ENCODE results near the gene SLC44A2. TPM values are rescaled to one million over a fixed set of nuclear protein-coding genes. Genes with fewer than 3 reads are reported as not detected.

Gene SLC44A2
- total and polyA plus RNA-seq, 2 experiments from 2014 or later, result 43.2 to 65.0 TPM

DNA sequence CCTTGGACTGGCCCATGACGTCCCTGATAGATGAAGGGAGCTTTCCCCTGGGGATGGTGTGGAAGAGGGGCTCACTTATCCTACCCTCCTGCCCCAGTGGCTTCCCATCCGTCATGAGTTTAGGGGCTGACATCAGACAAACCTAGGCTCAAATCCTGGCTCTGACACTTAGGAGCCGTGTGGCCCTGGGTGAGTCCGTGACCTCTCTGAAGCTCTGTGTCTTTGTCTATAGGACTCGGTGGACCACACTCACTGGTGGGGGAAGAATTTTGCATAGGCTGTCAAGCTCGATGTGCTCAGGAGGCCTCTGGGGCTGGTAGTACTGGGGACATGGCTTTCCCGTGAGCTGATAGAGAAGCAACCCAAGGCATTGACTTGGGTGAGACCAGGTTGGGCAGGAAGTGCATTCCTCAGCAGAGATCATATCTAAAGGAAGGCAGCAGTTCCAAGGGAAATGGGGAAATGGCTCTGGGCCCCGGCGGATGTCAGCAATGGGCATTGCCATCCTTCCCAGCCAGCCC lies 20.8 kb upstream of the SLC44A2 start:
- DNase-seq (ENCODE audit: low spot score) (no peak), ATAC-seq (no peak)
- Mint-ChIP-seq H3K36me3 (ENCODE audit: low read depth) (no peaks in the 10 kb centered on the region; the same call in 2 of the 3 replicates), H3K4me1 (peaks cover 17% of the 10 kb centered on the region), H3K27ac (peak overlapping the region; percentile 39), H3K4me3 (peak overlapping the region; percentile 29; the same call in 1 of the 3 replicates), H3K9me3 (no peaks in the 10 kb centered on the region), H3K27me3 (ENCODE audit: insufficient read depth, low read depth, poor library complexity) (peaks cover 2% of the 10 kb centered on the region)
- H3K27ac ChIP-seq (ENCODE audit: low read depth), result 0 out of 2 replicates have a peak overlapping the region, but pooled peaks have one; percentile 59
- no peaks in the 10 kb centered on the region for H3K9me2 ChIP-seq (ENCODE audit: insufficient read depth)
- H3K79me2 ChIP-seq (replicated peaks; ENCODE audit: insufficient read depth), result peaks cover 13% of the 10 kb centered on the region
- peaks cover 12% of the 10 kb centered on the region for H3K4me1 ChIP-seq (ENCODE audit: insufficient read depth)
- H3F3A ChIP-seq (replicated peaks; ENCODE audit: low read depth), result peaks cover 19% of the 10 kb centered on the region; the same call in 1 of the 2 replicates
- H3K27me3 ChIP-seq (ENCODE audit: insufficient read depth), result no peaks in the 10 kb centered on the region
- TF ChIP-seq STAT1 (IDR thresholded peaks at IDR 0.05; ENCODE audit: unreplicated experiment) (no peak), JUNB (IDR thresholded peaks at IDR 0.05; ENCODE audit: unreplicated experiment) (no peak), NANOG (IDR thresholded peaks at IDR 0.05; ENCODE audit: borderline replicate concordance) (no peak), ZNF331 (CRISPR knock-in tag; IDR thresholded peaks at IDR 0.05; ENCODE audit: low read depth) (no peak), POLR2AphosphoS5 (IDR thresholded peaks at IDR 0.05; ENCODE audit: low read depth) (no peak)
- TF ChIP-seq, protein P1, sequence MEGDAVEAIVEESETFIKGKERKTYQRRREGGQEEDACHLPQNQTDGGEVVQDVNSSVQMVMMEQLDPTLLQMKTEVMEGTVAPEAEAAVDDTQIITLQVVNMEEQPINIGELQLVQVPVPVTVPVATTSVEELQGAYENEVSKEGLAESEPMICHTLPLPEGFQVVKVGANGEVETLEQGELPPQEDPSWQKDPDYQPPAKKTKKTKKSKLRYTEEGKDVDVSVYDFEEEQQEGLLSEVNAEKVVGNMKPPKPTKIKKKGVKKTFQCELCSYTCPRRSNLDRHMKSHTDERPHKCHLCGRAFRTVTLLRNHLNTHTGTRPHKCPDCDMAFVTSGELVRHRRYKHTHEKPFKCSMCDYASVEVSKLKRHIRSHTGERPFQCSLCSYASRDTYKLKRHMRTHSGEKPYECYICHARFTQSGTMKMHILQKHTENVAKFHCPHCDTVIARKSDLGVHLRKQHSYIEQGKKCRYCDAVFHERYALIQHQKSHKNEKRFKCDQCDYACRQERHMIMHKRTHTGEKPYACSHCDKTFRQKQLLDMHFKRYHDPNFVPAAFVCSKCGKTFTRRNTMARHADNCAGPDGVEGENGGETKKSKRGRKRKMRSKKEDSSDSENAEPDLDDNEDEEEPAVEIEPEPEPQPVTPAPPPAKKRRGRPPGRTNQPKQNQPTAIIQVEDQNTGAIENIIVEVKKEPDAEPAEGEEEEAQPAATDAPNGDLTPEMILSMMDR (conservative IDR thresholded peaks at IDR 0.05; ENCODE audit: low read depth in 2 of 2), result no peak
- TF ChIP-seq, protein P2, sequence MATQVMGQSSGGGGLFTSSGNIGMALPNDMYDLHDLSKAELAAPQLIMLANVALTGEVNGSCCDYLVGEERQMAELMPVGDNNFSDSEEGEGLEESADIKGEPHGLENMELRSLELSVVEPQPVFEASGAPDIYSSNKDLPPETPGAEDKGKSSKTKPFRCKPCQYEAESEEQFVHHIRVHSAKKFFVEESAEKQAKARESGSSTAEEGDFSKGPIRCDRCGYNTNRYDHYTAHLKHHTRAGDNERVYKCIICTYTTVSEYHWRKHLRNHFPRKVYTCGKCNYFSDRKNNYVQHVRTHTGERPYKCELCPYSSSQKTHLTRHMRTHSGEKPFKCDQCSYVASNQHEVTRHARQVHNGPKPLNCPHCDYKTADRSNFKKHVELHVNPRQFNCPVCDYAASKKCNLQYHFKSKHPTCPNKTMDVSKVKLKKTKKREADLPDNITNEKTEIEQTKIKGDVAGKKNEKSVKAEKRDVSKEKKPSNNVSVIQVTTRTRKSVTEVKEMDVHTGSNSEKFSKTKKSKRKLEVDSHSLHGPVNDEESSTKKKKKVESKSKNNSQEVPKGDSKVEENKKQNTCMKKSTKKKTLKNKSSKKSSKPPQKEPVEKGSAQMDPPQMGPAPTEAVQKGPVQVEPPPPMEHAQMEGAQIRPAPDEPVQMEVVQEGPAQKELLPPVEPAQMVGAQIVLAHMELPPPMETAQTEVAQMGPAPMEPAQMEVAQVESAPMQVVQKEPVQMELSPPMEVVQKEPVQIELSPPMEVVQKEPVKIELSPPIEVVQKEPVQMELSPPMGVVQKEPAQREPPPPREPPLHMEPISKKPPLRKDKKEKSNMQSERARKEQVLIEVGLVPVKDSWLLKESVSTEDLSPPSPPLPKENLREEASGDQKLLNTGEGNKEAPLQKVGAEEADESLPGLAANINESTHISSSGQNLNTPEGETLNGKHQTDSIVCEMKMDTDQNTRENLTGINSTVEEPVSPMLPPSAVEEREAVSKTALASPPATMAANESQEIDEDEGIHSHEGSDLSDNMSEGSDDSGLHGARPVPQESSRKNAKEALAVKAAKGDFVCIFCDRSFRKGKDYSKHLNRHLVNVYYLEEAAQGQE (IDR thresholded peaks at IDR 0.05; ENCODE audit: unreplicated experiment), result no peak
- no peaks in the 10 kb centered on the region for H4K20me1 ChIP-seq (replicated peaks; ENCODE audit: insufficient read depth)
- no peak overlapping the region for H3K4me2 ChIP-seq
- no peak overlapping the region for H2AFZ ChIP-seq
- no peaks in the 10 kb centered on the region for H3K36me3 ChIP-seq (ENCODE audit: insufficient read depth)
- no peak overlapping the region for H3K4me3 ChIP-seq

DNA sequence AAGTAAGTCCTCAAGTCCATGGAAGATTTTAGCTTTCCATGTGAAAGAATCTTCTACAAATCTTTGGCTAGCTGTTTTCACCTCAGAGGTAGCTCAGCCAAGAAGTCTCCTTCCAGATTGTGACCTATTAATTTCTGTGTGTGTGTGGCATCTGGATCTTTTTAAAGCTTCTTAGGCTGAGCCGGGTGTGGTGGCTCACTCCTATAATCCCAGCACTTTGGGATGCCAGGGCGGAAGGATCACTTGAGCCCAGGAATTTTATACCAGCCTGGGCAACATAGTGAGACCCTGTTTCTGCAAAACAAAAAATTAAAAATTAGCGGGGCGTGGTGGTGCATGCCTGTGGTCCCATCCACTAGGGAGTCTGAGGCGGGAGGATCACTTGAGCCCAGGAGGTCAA lies 13.4 kb upstream of the SLC44A2 start:
- H3K9me3 Mint-ChIP-seq, result no peaks in the 10 kb centered on the region
- ATAC-seq, result no peak
- H4K20me1 ChIP-seq (replicated peaks; ENCODE audit: insufficient read depth), result no peaks in the 10 kb centered on the region
- TF ChIP-seq, protein P1 (conservative IDR thresholded peaks at IDR 0.05; ENCODE audit: low read depth in 2 of 2), result no peak
- no peak for TF ChIP-seq ZNF331 (CRISPR knock-in tag; IDR thresholded peaks at IDR 0.05; ENCODE audit: low read depth)
- no peak for TF ChIP-seq CREB1 (CRISPR knock-in tag; IDR thresholded peaks at IDR 0.05; ENCODE audit: low read depth)
- TF ChIP-seq ZNF114 (CRISPR knock-in tag; IDR thresholded peaks at IDR 0.05), result no peak
- TF ChIP-seq EZH2 (IDR thresholded peaks at IDR 0.05; ENCODE audit: low read depth, unreplicated experiment), result no peak
- TF ChIP-seq EZH2phosphoT487 (IDR thresholded peaks at IDR 0.05; ENCODE audit: unreplicated experiment), result no peak
- TF ChIP-seq, protein P3, sequence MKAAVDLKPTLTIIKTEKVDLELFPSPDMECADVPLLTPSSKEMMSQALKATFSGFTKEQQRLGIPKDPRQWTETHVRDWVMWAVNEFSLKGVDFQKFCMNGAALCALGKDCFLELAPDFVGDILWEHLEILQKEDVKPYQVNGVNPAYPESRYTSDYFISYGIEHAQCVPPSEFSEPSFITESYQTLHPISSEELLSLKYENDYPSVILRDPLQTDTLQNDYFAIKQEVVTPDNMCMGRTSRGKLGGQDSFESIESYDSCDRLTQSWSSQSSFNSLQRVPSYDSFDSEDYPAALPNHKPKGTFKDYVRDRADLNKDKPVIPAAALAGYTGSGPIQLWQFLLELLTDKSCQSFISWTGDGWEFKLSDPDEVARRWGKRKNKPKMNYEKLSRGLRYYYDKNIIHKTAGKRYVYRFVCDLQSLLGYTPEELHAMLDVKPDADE (IDR thresholded peaks at IDR 0.05), result no peak
- TF ChIP-seq JUNB (IDR thresholded peaks at IDR 0.05; ENCODE audit: unreplicated experiment), result no peak

More for the DNA sequence above, 13.4 kb upstream of the SLC44A2 start:
- H3K9me2 ChIP-seq (ENCODE audit: insufficient read depth), result no peaks in the 10 kb centered on the region
- H3K79me2 ChIP-seq (replicated peaks; ENCODE audit: insufficient read depth), result no peaks in the 10 kb centered on the region
- H2AFZ ChIP-seq, result no peak overlapping the region
- H3F3A ChIP-seq (replicated peaks; ENCODE audit: low read depth), result no peaks in the 10 kb centered on the region
- H3K4me2 ChIP-seq, result no peak overlapping the region
- no peaks in the 10 kb centered on the region for H3K4me1 ChIP-seq (ENCODE audit: insufficient read depth)
- Mint-ChIP-seq H3K4me3 (no peak overlapping the region), H3K27ac (no peak overlapping the region), H3K4me1 (no peaks in the 10 kb centered on the region), H3K27me3 (ENCODE audit: insufficient read depth, low read depth, poor library complexity) (peaks cover 8% of the 10 kb centered on the region), H3K36me3 (ENCODE audit: low read depth) (no peaks in the 10 kb centered on the region)
- DNase-seq (ENCODE audit: low spot score), result no peak
- H3K27me3 ChIP-seq (ENCODE audit: insufficient read depth), result no peaks in the 10 kb centered on the region
- H3K36me3 ChIP-seq (ENCODE audit: insufficient read depth), result no peaks in the 10 kb centered on the region
- no peak overlapping the region for H3K4me3 ChIP-seq
- 0 out of 2 replicates have a peak overlapping the region, but pooled peaks have one; percentile 50 for H3K27ac ChIP-seq (ENCODE audit: low read depth)
